Activated T-cell treated with anti-CD3 and anti-CD28 coated beads for 1 hour (primary cell): ENCODE data around the gene SLC22A12.

Experiments used
- DNase-seq: peaks from one replicate; pipeline ENCODE4 v3.0.0-alpha.2; 2020; ENCODE audit warnings: low read depth

The SLC22A12 gene

GRCh38 chr11:64650923-64651523 is 60.0 kb downstream of the SLC22A12 start:
- DNase-seq: no peak
